ENCODE measurements around the gene MFSD12. TPM values are rescaled to one million over a fixed set of nuclear protein-coding genes. Genes with fewer than 3 reads are reported as not detected.

The MFSD12 gene
- total RNA-seq, 1 donor from 2014 or later, result 85.5 TPM

DNA sequence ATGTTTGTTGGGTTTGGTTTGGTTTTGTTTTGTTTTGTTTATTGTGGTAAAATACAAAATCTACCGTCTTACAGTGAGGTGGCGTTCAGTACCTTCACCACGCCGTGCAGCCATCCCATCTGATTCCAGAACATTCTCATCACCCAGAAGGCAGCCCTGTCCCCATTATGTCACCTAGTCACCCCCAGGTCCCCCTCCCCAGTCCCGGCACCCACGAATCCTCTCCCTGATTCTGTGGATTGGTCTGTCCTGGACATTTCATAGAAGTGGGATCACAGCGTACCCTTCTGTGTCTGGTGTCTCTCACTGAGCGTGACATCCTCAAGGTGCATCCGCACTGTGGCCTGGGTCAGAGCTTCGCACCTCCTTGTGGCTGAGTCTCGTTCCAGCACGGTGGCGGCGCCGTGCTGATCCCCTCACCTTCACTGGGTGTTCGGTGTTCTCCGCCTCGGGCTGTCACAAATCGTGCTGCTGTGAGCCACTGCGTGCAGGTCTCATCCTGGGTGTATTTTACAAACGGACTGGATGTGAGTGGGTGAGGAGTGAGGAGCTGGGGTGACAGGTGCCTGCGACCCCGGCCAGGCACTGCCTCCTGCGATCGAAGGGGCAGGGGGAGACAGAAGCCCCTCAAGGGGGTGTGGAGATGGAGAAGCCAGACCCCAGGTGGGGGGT is 19.0 kb downstream of the MFSD12 start:
- Mint-ChIP-seq H3K27ac (ENCODE audit: unreplicated experiment) (peak overlapping the region; percentile 23), H3K4me1 (ENCODE audit: unreplicated experiment) (peaks cover 9% of the 10 kb centered on the region), H3K27me3 (ENCODE audit: unreplicated experiment) (no peaks in the 10 kb centered on the region)

GRCh38 chr19:3537438-3538240 is 19.7 kb downstream of the MFSD12 start:
- TF ChIP-seq CTCF (IDR thresholded peaks at IDR 0.05), result no peak
- no peaks in the 10 kb centered on the region for H3K27me3 Mint-ChIP-seq (ENCODE audit: unreplicated experiment)
- DNase-seq (ENCODE audit: extremely low spot score, unreplicated experiment), result no peak
- H3K9me3 Mint-ChIP-seq (ENCODE audit: unreplicated experiment), result no peaks in the 10 kb centered on the region
- peaks cover 20% of the 10 kb centered on the region for H3K36me3 Mint-ChIP-seq (ENCODE audit: unreplicated experiment)
- no peak overlapping the region for H3K4me3 Mint-ChIP-seq (ENCODE audit: unreplicated experiment)
- peak overlapping the region; percentile 23 for H3K27ac Mint-ChIP-seq (ENCODE audit: unreplicated experiment)
- H3K4me1 Mint-ChIP-seq (ENCODE audit: unreplicated experiment), result peaks cover 9% of the 10 kb centered on the region

More for the DNA sequence above, 19.0 kb downstream of the MFSD12 start:
- Mint-ChIP-seq H3K4me3 (ENCODE audit: unreplicated experiment) (no peak overlapping the region), H3K36me3 (ENCODE audit: unreplicated experiment) (peaks cover 19% of the 10 kb centered on the region), H3K9me3 (ENCODE audit: unreplicated experiment) (no peaks in the 10 kb centered on the region)
- DNase-seq (ENCODE audit: extremely low spot score, unreplicated experiment), result peak; percentile 82
- no peak for TF ChIP-seq CTCF (IDR thresholded peaks at IDR 0.05)

- no peak overlapping the region for H3K4me3 Mint-ChIP-seq (ENCODE audit: unreplicated experiment)
- H3K4me1 Mint-ChIP-seq (ENCODE audit: unreplicated experiment), result peaks cover 9% of the 10 kb centered on the region
- TF ChIP-seq CTCF (IDR thresholded peaks at IDR 0.05), result no peak
- H3K27ac Mint-ChIP-seq (ENCODE audit: unreplicated experiment), result no peak overlapping the region
- DNase-seq (ENCODE audit: extremely low spot score, unreplicated experiment), result no peak
- H3K9me3 Mint-ChIP-seq (ENCODE audit: unreplicated experiment), result no peaks in the 10 kb centered on the region
- H3K27me3 Mint-ChIP-seq (ENCODE audit: unreplicated experiment), result no peaks in the 10 kb centered on the region
- H3K36me3 Mint-ChIP-seq (ENCODE audit: unreplicated experiment), result peaks cover 23% of the 10 kb centered on the region
These were observed 20.3 kb downstream of the MFSD12 start for GRCh38 chr19:3537101-3537437.

DNA sequence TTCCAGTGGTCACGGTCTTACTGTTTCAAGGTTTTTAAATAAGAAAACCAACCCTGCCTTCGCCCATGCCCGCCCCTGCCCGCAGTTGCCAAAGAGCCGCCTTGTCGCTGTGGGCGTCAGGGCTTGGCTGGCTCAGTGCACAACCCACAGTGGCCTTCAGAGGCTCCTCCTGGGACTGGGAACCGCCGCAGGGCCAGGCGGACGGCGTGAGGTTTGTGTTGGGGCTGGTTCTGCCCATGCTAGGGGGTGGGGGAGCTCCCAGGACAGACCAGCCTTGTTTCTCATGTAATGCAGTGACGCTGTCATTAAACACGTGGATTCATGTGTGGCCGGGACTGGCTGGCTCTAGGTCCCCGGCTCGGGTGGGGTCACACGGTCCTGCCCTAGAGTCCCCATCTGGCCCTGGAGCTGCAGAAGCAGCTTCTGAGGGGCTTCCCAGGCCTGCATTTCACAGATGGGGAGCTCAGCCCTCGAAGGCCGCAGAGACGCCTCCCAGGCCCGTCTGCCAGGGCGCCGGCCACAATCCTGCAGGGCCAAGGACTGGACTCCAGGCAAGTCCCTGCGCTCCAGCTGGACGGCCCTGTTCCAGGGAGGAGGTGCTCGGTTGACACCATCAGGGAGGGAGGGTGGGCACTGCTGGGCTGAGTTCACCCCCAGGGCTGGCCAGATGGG is 20.8 kb downstream of the MFSD12 start:
- Mint-ChIP-seq H3K27me3 (ENCODE audit: unreplicated experiment) (no peaks in the 10 kb centered on the region), H3K36me3 (ENCODE audit: unreplicated experiment) (peaks cover 23% of the 10 kb centered on the region), H3K4me3 (ENCODE audit: unreplicated experiment) (no peak overlapping the region), H3K4me1 (ENCODE audit: unreplicated experiment) (peaks cover 9% of the 10 kb centered on the region), H3K27ac (ENCODE audit: unreplicated experiment) (no peak overlapping the region), H3K9me3 (ENCODE audit: unreplicated experiment) (no peaks in the 10 kb centered on the region)
- DNase-seq (ENCODE audit: extremely low spot score, unreplicated experiment), result no peak
- no peak for TF ChIP-seq CTCF (IDR thresholded peaks at IDR 0.05)

DNA sequence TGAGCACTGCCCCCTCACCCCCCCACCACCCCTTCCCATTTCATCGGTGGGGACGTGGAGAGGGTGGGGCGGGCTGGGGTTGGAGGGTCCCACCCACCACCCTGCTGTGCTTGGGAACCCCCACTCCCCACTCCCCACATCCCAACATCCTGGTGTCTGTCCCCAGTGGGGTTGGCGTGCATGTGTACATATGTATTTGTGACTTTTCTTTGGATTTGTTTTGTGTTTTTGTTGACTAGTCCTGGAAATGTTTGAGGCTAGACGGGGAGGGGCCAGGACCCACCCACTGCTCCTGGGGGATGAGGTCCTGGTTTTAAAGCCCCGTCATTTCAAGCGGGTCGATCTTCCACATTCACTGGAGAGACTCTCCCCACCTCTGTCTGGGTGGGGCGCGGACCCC is 21.4 kb downstream of the MFSD12 start:
- peaks cover 29% of the 10 kb centered on the region for H3K36me3 Mint-ChIP-seq (ENCODE audit: unreplicated experiment)
- H3K4me3 Mint-ChIP-seq (ENCODE audit: unreplicated experiment), result no peak overlapping the region
- no peak overlapping the region for H3K27ac Mint-ChIP-seq (ENCODE audit: unreplicated experiment)
- no peaks in the 10 kb centered on the region for H3K27me3 Mint-ChIP-seq (ENCODE audit: unreplicated experiment)
- H3K4me1 Mint-ChIP-seq (ENCODE audit: unreplicated experiment), result peaks cover 9% of the 10 kb centered on the region
- no peaks in the 10 kb centered on the region for H3K9me3 Mint-ChIP-seq (ENCODE audit: unreplicated experiment)
- no peak for DNase-seq (ENCODE audit: extremely low spot score, unreplicated experiment)
- TF ChIP-seq CTCF (IDR thresholded peaks at IDR 0.05), result no peak
